ENCODE measurements around the gene MYL9.
"Not testable (repeated sequence)": the region's sequence is repeated elsewhere in the genome, so short reads cannot be mapped to it uniquely, and the experiment has no call there.

The MYL9 gene

DNA sequence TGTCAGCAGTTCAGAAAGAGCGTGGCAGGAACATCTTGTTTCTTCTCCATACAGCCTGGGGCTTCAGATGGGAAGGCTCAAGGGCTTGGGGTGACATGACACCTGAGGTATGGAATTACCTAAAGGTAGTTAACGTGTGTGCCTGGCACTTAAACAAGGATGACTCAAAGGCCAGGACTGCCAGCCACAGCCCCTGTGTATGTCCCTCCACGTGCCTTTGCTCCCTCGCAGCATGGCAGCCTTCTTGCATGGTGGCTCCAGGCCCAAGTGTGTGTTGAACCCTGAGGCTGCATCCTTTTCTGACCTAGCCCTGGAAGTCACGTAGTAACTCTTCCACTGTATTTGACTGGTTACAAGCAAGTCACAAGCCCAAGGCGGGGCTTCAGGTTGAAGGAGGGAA is 33.6 kb upstream of the MYL9 start:
- FAIRE-seq (no peak), DNase-seq (ENCODE audit: insufficient read length, low spot score) (no peak)
- no peak for TF ChIP-seq CTCF (IDR thresholded peaks at IDR 0.05; ENCODE audit: insufficient read depth, missing control alignments)

- no peak for FAIRE-seq
- no peak for TF ChIP-seq CTCF (IDR thresholded peaks at IDR 0.05; ENCODE audit: insufficient read depth, missing control alignments)
Observed at GRCh38 chr20:36519012-36519719, 22.2 kb upstream of the MYL9 start.

GRCh38 chr20:36519944-36520343 is 21.4 kb upstream of the MYL9 start:
- TF ChIP-seq CTCF (IDR thresholded peaks at IDR 0.05; ENCODE audit: insufficient read depth, missing control alignments) = no peak
- DNase-seq (ENCODE audit: insufficient read length, low spot score) = no peak
- FAIRE-seq = no peak

More at GRCh38 chr20:36519012-36519719, 22.2 kb upstream of the MYL9 start:
- no peak for DNase-seq (ENCODE audit: insufficient read length, low spot score)

- FAIRE-seq = no peak
Observed at GRCh38 chr20:36521526-36521925, 19.8 kb upstream of the MYL9 start.

GRCh38 chr20:36522412-36522811 is 18.9 kb upstream of the MYL9 start:
- FAIRE-seq; DNase-seq (ENCODE audit: insufficient read length, low spot score): not testable (repeated sequence)

More at GRCh38 chr20:36521526-36521925, 19.8 kb upstream of the MYL9 start:
- TF ChIP-seq CTCF (IDR thresholded peaks at IDR 0.05; ENCODE audit: insufficient read depth, missing control alignments) = no peak
- no peak for DNase-seq (ENCODE audit: insufficient read length, low spot score)

GRCh38 chr20:36523341-36523740 is 18.0 kb upstream of the MYL9 start:
- FAIRE-seq = no peak
- DNase-seq (ENCODE audit: insufficient read length, low spot score) = no peak

DNA sequence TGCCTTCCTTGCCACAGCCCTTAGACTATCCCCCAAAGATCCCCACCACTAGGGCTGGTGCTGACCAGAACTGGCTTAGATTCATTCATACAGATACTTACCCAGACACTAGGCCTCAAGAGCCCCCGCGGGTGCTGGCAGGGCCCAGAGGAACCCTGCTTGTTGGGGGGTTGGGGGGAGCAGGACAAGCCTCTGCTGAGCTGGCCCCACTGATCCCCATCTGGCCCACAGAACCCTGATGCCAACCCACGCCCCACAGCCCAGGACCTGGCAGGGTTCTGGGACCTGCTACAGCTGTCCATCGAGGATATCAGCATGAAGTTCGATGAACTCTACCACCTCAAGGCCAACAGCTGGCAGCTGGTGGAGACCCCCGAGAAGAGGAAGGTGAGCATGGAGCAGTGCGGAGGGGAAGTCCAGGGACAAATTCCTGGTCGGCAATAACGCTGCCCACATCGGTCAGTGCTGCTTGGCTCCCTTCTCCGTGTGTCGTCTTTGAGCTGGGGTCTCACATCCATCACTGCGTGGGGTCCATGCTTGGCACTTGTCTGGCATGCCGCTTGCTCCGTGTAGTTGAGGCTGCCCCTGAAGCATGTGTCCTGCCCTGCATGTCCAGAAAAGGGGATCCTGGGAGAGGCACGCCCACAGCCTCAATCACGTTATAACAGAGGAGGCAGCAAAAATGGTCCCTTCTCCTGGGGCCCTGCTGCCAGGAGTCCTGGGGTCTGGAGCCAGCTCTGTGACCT is 15.5 kb upstream of the MYL9 start:
- no peak for TF ChIP-seq CTCF (IDR thresholded peaks at IDR 0.05; ENCODE audit: insufficient read depth, missing control alignments)
- FAIRE-seq (no peak), DNase-seq (ENCODE audit: insufficient read length, low spot score) (no peak)

More at GRCh38 chr20:36523341-36523740, 18.0 kb upstream of the MYL9 start:
- TF ChIP-seq CTCF (IDR thresholded peaks at IDR 0.05; ENCODE audit: insufficient read depth, missing control alignments) = no peak

All from D721Med (cell line).